ENCODE measurements around the gene PRMT6.
"Not testable (repeated sequence)": the region's sequence is repeated elsewhere in the genome, so short reads cannot be mapped to it uniquely, and the experiment has no call there.

The PRMT6 gene

GRCh38 chr1:107093395-107093794 lies 36.9 kb downstream of the PRMT6 start:
- DNase-seq (ENCODE audit: low read depth in 2 of 2), result not testable (repeated sequence)

GRCh38 chr1:107095647-107096046 lies 39.2 kb downstream of the PRMT6 start:
- DNase-seq (ENCODE audit: low read depth in 2 of 2), result no peak

GRCh38 chr1:107096690-107097089 lies 40.2 kb downstream of the PRMT6 start:
- no peak for DNase-seq (ENCODE audit: low read depth in 2 of 2)

GRCh38 chr1:107098961-107099360 lies 42.5 kb downstream of the PRMT6 start:
- no peak for DNase-seq (ENCODE audit: low read depth in 2 of 2)

GRCh38 chr1:107100331-107100984 lies 44.0 kb downstream of the PRMT6 start:
- DNase-seq (ENCODE audit: low read depth in 2 of 2), result no peak

- no peak for DNase-seq (ENCODE audit: low read depth in 2 of 2)
Measured at GRCh38 chr1:107105914-107106313, 49.4 kb downstream of the PRMT6 start.
